MM.1S (cell line): ENCODE measurements around the gene S100A3.

Experiments
- DNase-seq: peaks from one replicate; pipeline ENCODE4 v3.0.0-alpha.2; 2015
- H2AFZ ChIP-seq: fragments of 300-600 bp; sonication (generic); 2 replicates; pipeline ENCODE4 v1.6.0; 2016; ENCODE audit warnings: antibody characterized with exemption, low read length
- H3F3A ChIP-seq: fragments of 300-600 bp; sonication (generic); 2 replicates; pipeline ENCODE4 v1.6.1; 2016; ENCODE audit warnings: mild to moderate bottlenecking, antibody characterized with exemption, low read length, moderate library complexity, mixed read lengths; ENCODE audit not compliant: insufficient read depth
- H3K27ac ChIP-seq: fragments of 300-600 bp; sonication (generic); 2 replicates; pipeline ENCODE4 v1.5.1; 2016; ENCODE audit warnings: mild to moderate bottlenecking, low read length
- H3K27me3 ChIP-seq: fragments of 300-600 bp; sonication (generic); replicated peaks from 2 replicates; pipeline ENCODE4 v1.6.0; 2016; ENCODE audit warnings: low read length; ENCODE audit not compliant: insufficient read depth
- H3K36me3 ChIP-seq: fragments of 300-600 bp; sonication (generic); replicated peaks from 2 replicates; pipeline ENCODE4 v1.6.1; 2016; ENCODE audit warnings: mild to moderate bottlenecking, low read length, mixed read lengths; ENCODE audit not compliant: insufficient read depth
- H3K4me1 ChIP-seq: fragments of 300-600 bp; sonication (generic); 2 replicates; pipeline ENCODE4 v1.6.1; 2016; ENCODE audit warnings: low read length, mixed read lengths
- H3K4me2 ChIP-seq: fragments of 300-600 bp; sonication (generic); 2 replicates; pipeline ENCODE4 v1.6.0; 2016; ENCODE audit warnings: low read depth, low read length
- H3K4me3 ChIP-seq: fragments of 300-600 bp; sonication (generic); 2 replicates; pipeline ENCODE4 v1.5.1; 2016; ENCODE audit warnings: low read length, mixed read lengths
- H3K79me2 ChIP-seq: fragments of 300-600 bp; sonication (generic); 2 replicates; pipeline ENCODE4 v1.6.1; 2016; ENCODE audit warnings: mixed run types, low read length, mixed read lengths
- H3K9ac ChIP-seq: fragments of 300-600 bp; sonication (generic); 2 replicates; pipeline ENCODE4 v1.6.1; 2016; ENCODE audit warnings: low read length, mixed read lengths
- H3K9me2 ChIP-seq: fragments of 300-600 bp; sonication (generic); replicated peaks from 2 replicates; pipeline ENCODE4 v1.6.1; 2016; ENCODE audit warnings: mild to moderate bottlenecking, low read length, mixed read lengths; ENCODE audit not compliant: insufficient read depth
- H3K9me3 ChIP-seq: fragments of 300-600 bp; sonication (generic); replicated peaks from 2 replicates; pipeline ENCODE4 v1.6.1; 2016; ENCODE audit warnings: mild to moderate bottlenecking, low read length, mixed read lengths; ENCODE audit not compliant: insufficient read depth
- H4K20me1 ChIP-seq: fragments of 300-600 bp; sonication (generic); 2 replicates; pipeline ENCODE4 v1.6.1; 2016; ENCODE audit warnings: mild to moderate bottlenecking, low read length, moderate library complexity, mixed read lengths; ENCODE audit not compliant: insufficient read depth
- EZH2 ChIP-seq: fragments of 300-600 bp; sonication (generic); optimal IDR thresholded peaks from 2 replicates; pipeline ENCODE3; 2017; ENCODE audit warnings: low read depth, mild to moderate bottlenecking, antibody characterized with exemption, low read length, mixed read lengths
- EZH2phosphoT487 ChIP-seq: fragments of 300-600 bp; sonication (generic); IDR thresholded peaks from 2 replicates; pipeline ENCODE4 v1.6.1; 2018; ENCODE audit warnings: antibody characterized with exemption, low read length
- TF ChIP-seq, protein P1 (sequence below): fragments of 300-600 bp; sonication (generic); IDR thresholded peaks from 2 replicates; pipeline ENCODE4 v1.5.1; 2016; ENCODE audit warnings: antibody characterized with exemption, low read length, mixed read lengths

The S100A3 gene, protein sequence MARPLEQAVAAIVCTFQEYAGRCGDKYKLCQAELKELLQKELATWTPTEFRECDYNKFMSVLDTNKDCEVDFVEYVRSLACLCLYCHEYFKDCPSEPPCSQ

GRCh38 chr1:153548722-153549688 lies at the start of gene S100A3:
Gene S100A3 (minus strand): TSS chr1:153549258. CDS start chr1:153548485, 773 bp downstream.
- Histone ChIP-seq H2AFZ (no peak within 1 kb of the TSS), H3K9me3 (no peaks in the 10 kb centered on the region), H3K4me1 (0 out of 2 replicates have a peak, but pooled peaks cover 10% of the 10 kb centered on the region), H3K27ac (no peak within 1 kb of the TSS), H3K27me3 (no peaks in the 10 kb centered on the region), H4K20me1 (no peaks in the 10 kb centered on the region), H3K36me3 (no peaks in the 10 kb centered on the region), H3K79me2 (no peaks in the 10 kb centered on the region), H3F3A (no peaks in the 10 kb centered on the region), H3K4me2 (no peak within 1 kb of the TSS), H3K9me2 (no peaks in the 10 kb centered on the region), H3K4me3 (no peak within 1 kb of the TSS), H3K9ac (no peak within 1 kb of the TSS)
- TF ChIP-seq EZH2phosphoT487 (no peak), EZH2 (no peak)
- TF ChIP-seq, protein P1, sequence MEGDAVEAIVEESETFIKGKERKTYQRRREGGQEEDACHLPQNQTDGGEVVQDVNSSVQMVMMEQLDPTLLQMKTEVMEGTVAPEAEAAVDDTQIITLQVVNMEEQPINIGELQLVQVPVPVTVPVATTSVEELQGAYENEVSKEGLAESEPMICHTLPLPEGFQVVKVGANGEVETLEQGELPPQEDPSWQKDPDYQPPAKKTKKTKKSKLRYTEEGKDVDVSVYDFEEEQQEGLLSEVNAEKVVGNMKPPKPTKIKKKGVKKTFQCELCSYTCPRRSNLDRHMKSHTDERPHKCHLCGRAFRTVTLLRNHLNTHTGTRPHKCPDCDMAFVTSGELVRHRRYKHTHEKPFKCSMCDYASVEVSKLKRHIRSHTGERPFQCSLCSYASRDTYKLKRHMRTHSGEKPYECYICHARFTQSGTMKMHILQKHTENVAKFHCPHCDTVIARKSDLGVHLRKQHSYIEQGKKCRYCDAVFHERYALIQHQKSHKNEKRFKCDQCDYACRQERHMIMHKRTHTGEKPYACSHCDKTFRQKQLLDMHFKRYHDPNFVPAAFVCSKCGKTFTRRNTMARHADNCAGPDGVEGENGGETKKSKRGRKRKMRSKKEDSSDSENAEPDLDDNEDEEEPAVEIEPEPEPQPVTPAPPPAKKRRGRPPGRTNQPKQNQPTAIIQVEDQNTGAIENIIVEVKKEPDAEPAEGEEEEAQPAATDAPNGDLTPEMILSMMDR = no peak
- DNase-seq = no peak

DNA sequence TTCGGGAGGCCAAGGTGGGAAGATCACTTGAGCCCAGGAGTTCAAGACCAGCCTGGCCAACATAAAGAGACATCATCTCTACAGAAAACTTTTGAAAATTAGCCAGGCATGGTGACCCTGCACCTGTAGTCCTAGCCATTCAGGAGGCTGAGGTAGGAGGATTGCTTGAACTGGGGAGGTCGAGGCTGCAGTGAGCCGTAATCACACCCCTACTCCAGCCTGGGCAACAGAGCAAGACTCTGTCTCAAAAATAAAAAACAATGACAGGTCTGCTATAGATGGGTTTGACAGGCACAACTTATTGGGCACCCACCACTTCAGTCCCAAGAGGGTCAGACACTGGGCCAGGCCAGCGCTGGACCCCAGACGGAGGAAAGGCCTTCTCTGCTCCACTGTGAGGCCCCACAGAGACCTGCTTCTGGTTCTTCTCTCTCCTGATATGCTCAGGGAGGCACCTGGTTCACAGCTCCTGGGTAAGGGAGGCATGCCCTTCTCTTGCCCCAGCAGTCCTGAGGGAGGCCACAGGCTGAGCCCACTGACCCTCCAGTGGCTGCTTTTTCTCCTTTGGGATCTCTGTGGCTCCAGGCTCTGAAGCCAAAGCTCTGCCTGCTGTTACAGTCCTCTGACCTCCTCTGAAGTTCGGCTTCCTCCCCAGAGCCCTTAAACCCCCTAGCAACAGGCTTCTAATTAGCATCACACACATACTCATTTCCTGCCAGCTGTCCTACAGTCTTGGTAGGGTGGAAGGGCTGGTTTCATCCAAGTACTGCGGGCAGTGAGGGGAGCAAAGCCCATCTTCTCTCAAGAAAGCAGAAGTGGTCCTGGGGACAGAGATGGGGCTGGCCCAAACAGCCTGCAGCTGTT lies 49.5 kb upstream of the S100A3 start:
- Histone ChIP-seq H3K9me3 (no peaks in the 10 kb centered on the region), H3K4me2 (peak overlapping the region; percentile 28; the same call in 1 of the 2 replicates), H4K20me1 (no peaks in the 10 kb centered on the region), H3K9ac (peak overlapping the region; percentile 20; the same call in 1 of the 2 replicates), H3K9me2 (no peaks in the 10 kb centered on the region), H3K27me3 (no peaks in the 10 kb centered on the region), H3K27ac (peak overlapping the region; percentile 52), H2AFZ (peak overlapping the region; percentile 73), H3K36me3 (no peaks in the 10 kb centered on the region), H3K4me3 (no peak overlapping the region), H3K4me1 (peaks cover 8% of the 10 kb centered on the region), H3F3A (no peaks in the 10 kb centered on the region), H3K79me2 (no peaks in the 10 kb centered on the region)
- TF ChIP-seq, protein P1 = no peak
- peak; percentile 76 for DNase-seq

GRCh38 chr1:153597206-153597605 lies 48.1 kb upstream of the S100A3 start:
- H3K4me3 ChIP-seq = no peak overlapping the region
- H3K36me3 ChIP-seq = no peaks in the 10 kb centered on the region
- no peak overlapping the region for H2AFZ ChIP-seq
- H3K9ac ChIP-seq = no peak overlapping the region
- H3K27me3 ChIP-seq = no peaks in the 10 kb centered on the region
- no peaks in the 10 kb centered on the region for H3F3A ChIP-seq
- no peaks in the 10 kb centered on the region for H3K9me3 ChIP-seq
- H3K79me2 ChIP-seq = no peaks in the 10 kb centered on the region
- no peak for DNase-seq
- H3K4me2 ChIP-seq = no peak overlapping the region
- H3K27ac ChIP-seq = no peak overlapping the region
- H3K9me2 ChIP-seq = no peaks in the 10 kb centered on the region
- TF ChIP-seq, protein P1 = no peak
- TF ChIP-seq EZH2phosphoT487 (no peak), EZH2 (no peak)
- no peaks in the 10 kb centered on the region for H4K20me1 ChIP-seq
- peaks cover 8% of the 10 kb centered on the region for H3K4me1 ChIP-seq
